Measurements from ENCODE around the gene UPF2. TPM values are rescaled to one million over a fixed set of nuclear protein-coding genes. Genes with fewer than 3 reads are reported as not detected.

UPF2 gene
- total RNA-seq, 4 donors from 2014 or later = 16.1 to 25.2 (median 19.3) TPM

GRCh38 chr10:11908536-11908935 lies 134.1 kb downstream of the UPF2 start:
- ATAC-seq (ENCODE audit: low FRiP score) = no peak
- TF ChIP-seq, protein P1, sequence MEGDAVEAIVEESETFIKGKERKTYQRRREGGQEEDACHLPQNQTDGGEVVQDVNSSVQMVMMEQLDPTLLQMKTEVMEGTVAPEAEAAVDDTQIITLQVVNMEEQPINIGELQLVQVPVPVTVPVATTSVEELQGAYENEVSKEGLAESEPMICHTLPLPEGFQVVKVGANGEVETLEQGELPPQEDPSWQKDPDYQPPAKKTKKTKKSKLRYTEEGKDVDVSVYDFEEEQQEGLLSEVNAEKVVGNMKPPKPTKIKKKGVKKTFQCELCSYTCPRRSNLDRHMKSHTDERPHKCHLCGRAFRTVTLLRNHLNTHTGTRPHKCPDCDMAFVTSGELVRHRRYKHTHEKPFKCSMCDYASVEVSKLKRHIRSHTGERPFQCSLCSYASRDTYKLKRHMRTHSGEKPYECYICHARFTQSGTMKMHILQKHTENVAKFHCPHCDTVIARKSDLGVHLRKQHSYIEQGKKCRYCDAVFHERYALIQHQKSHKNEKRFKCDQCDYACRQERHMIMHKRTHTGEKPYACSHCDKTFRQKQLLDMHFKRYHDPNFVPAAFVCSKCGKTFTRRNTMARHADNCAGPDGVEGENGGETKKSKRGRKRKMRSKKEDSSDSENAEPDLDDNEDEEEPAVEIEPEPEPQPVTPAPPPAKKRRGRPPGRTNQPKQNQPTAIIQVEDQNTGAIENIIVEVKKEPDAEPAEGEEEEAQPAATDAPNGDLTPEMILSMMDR (IDR thresholded peaks at IDR 0.05) = no peak
- no peak for DNase-seq (ENCODE audit: low spot score)

DNA sequence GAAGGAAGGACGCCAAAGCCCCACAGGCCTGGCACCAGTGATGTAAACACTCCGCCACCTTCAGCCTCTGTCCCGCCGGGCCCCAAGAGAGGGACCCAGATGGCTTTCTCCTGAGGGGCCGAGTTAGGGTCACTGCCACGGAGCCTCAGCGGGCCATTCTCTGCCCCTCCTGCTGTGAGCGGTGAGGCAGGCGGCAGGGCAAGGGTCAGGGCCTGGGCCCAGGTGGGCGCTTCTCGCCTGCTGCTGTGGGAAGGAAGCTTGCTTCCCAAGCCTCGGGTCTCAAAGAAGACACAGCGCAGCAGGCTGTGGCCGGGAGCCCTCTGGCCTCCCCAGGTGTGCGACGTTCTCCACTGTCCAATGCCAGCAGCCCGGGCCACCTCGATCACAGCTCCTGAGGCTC lies 134.7 kb downstream of the UPF2 start:
- TF ChIP-seq, protein P1 (IDR thresholded peaks at IDR 0.05) = no peak
- no peak for DNase-seq (ENCODE audit: low spot score)
- no peak for ATAC-seq (ENCODE audit: low FRiP score)

DNA sequence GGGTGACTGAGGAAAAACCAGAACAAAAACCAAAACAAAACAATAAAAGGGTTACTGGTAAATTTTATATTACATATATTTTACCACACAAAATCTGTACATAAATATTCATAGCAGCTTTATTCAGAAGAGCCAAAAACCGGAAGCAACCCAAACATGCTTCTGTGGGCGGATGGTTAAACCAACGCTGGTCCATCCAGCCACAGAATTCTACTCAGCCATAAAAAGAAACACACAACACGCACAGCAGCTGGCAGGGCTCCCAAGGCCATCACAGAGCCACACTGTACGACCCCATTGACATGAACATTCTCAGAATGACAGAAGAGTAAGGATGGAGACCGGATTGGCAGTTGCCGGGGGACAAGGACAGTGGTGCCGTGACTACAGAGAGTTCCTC lies 135.9 kb downstream of the UPF2 start:
- TF ChIP-seq, protein P1 (IDR thresholded peaks at IDR 0.05) = no peak
- ATAC-seq (ENCODE audit: low FRiP score) = no peak
- DNase-seq (ENCODE audit: low spot score) = no peak

DNA sequence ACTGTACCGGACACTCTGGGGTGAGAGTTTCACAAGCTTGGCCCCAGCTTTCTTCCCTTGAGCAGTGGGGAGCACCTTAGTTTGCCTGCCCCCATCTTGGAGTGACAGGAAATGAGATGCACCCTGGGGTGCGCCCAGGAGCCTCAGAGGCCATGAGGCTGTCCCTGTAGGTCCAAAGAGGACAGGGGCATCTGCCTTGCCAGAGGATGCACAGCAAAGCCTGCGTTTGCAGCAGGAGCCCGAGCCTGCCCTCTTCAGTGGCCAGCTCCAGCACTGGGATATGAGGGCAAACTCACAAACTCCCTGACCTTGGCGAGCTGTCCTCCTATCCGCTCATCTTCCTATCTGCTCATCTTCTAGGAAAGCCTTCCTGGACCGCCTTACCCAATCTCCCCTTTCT lies 140.0 kb downstream of the UPF2 start:
- DNase-seq (ENCODE audit: low spot score) (no peak), ATAC-seq (ENCODE audit: low FRiP score) (no peak)
- TF ChIP-seq, protein P1 (IDR thresholded peaks at IDR 0.05) = no peak

- no peak for ATAC-seq (ENCODE audit: low FRiP score)
- no peak for DNase-seq (ENCODE audit: low spot score)
- TF ChIP-seq, protein P1 (IDR thresholded peaks at IDR 0.05) = no peak
Measured at GRCh38 chr10:11901833-11902475, 140.7 kb downstream of the UPF2 start.

DNA sequence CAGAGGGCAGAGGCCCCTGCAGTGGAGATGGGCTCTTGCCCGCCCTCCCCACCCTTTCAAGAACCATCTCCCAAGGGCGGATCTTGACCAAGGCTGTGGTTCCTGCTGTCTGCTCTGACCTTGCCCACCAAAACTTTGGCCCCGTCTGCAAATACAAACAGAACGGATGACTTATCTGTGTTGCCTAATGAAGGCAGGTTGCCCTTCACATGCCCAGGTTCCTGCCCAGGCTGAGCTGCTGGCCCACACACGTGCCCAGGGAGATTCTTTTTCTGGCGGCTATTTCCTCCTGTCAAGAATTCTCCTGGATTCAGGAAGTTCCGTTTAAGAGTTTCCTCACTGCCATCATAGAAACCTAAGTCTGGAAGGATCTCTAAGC lies 141.2 kb downstream of the UPF2 start:
- DNase-seq (ENCODE audit: low spot score) (no peak), ATAC-seq (ENCODE audit: low FRiP score) (no peak)
- TF ChIP-seq, protein P1 (IDR thresholded peaks at IDR 0.05) = no peak

DNA sequence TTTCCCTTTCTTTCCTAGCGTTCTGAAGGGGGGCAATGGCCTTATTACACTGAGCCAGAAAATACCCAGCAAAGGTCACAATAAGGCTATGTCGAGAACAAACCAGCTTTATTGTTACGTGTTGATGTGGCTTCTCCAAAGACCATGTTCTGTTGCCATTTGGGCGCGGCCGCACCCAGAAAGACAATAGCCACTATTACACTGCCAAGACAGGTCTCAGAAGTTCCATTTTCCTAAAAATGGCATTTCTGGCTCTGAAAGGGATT lies 141.6 kb downstream of the UPF2 start:
- TF ChIP-seq, protein P1 (IDR thresholded peaks at IDR 0.05) = no peak
- DNase-seq (ENCODE audit: low spot score) (no peak), ATAC-seq (ENCODE audit: low FRiP score) (no peak)
